GM12878 (cell line): ENCODE measurements around the gene FAM89B. TPM values are rescaled to one million over a fixed set of nuclear protein-coding genes. Genes with fewer than 3 reads are reported as not detected.
A peak's percentile ranks its signal among the peaks of the same experiment; 100 is the strongest.

ENCODE experiments used
- ATAC-seq: fragments of 200-7000 bp; cut with Tn5 transposase; 3 replicates; pipeline ENCODE4 v1.9.1; 2020; ENCODE audit warnings: mild to moderate bottlenecking, moderate library complexity
- BruUV-seq: library from RNA; stranded (reverse); fragments of 400-500 nt; replicated peaks from 2 replicates; lab custom pipeline; 2021; lab: Mats Ljungman, UMichigan
- CTCF ChIA-PET: fragments of 300-600 bp; sonication (Branson Sonifier 250); formaldehyde crosslinking; extraction: SDS; loops from one replicate; lab custom pipeline; 2021; ENCODE audit warnings: inconsistent platforms; lab: Yijun Ruan, JAX
- POLR2A ChIA-PET: fragments of 350-600 bp; formaldehyde crosslinking; extraction: SDS; loops from one replicate; lab custom pipeline; 2021; ENCODE audit warnings: inconsistent platforms; lab: Charles Lee
- RAD21 ChIA-PET: fragments of 300-600 bp; sonication (Branson Sonifier 250); formaldehyde crosslinking; loops from one replicate; lab custom pipeline; 2023; ENCODE audit warnings: antibody characterized with exemption; ENCODE audit not compliant: unreplicated experiment; lab: Charles Lee
- SMC1A ChIA-PET: fragments of 300-600 bp; sonication (Branson Sonifier 250); formaldehyde crosslinking; loops from one replicate; lab custom pipeline; 2023; ENCODE audit not compliant: unreplicated experiment, uncharacterized antibody; lab: Charles Lee
- DNase-seq: peaks from one replicate; pipeline ENCODE4 v3.0.0-alpha.2; 2011; ENCODE audit warnings: low read depth, low spot score
- FAIRE-seq: peaks from 3 replicates; lab custom pipeline; 2011; peaks lifted over from hg19 to GRCh38; lab: Jason Lieb, UNC
- H2AFZ ChIP-seq: 2 replicates; pipeline ENCODE4 v1.6.0; 2011; ENCODE audit warnings: low read depth, low read length, control low read depth; ENCODE audit not compliant: control insufficient read depth
- H3K27ac ChIP-seq: 2 replicates; pipeline ENCODE4 v1.5.1; 2011; ENCODE audit warnings: control low read depth; ENCODE audit not compliant: control insufficient read depth, insufficient read depth
- H3K27me3 ChIP-seq, 2 experiments: replicated peaks in 1 of 2; 2 replicates each; pipeline versions ENCODE4 v1.6.0 to v1.6.1; 2011; ENCODE audit warnings: low read length in 1 of 2; ENCODE audit not compliant: control insufficient read depth in 2 of 2, insufficient read depth in 2 of 2
- H3K36me3 ChIP-seq, 2 experiments: 2 replicates each; pipeline ENCODE4 v1.5.1; 2011; ENCODE audit warnings: low read length in 1 of 2; ENCODE audit not compliant: control insufficient read depth in 2 of 2, insufficient read depth in 2 of 2
- H3K4me1 ChIP-seq: 2 replicates; pipeline ENCODE4 v1.6.1; 2011; ENCODE audit warnings: mild to moderate bottlenecking, low read length, moderate library complexity, mixed read lengths; ENCODE audit not compliant: control insufficient read depth, insufficient read depth
- H3K4me2 ChIP-seq: 2 replicates; pipeline ENCODE4 v1.6.0; 2011; ENCODE audit warnings: control low read depth; ENCODE audit not compliant: control insufficient read depth, insufficient read depth
- H3K4me3 ChIP-seq: fragments of 200-600 bp; sonication (generic); 2 replicates; pipeline ENCODE4 v1.5.1; 2016
- H3K79me2 ChIP-seq: 2 replicates; pipeline ENCODE4 v1.6.0; 2011; ENCODE audit warnings: low read length; ENCODE audit not compliant: control insufficient read depth, insufficient read depth
- H3K9ac ChIP-seq: 2 replicates; pipeline ENCODE4 v1.8.0; 2011; ENCODE audit warnings: low read length, control low read depth, mixed read lengths; ENCODE audit not compliant: control insufficient read depth, insufficient read depth
- H3K9me3 ChIP-seq: replicated peaks from 3 replicates; pipeline ENCODE4 v1.5.1; 2011; ENCODE audit warnings: mild to moderate bottlenecking, low read length; ENCODE audit not compliant: control insufficient read depth, insufficient read depth
- H4K20me1 ChIP-seq: 2 replicates; pipeline ENCODE4 v1.6.0; 2011; ENCODE audit not compliant: control insufficient read depth, insufficient read depth
- ZBED1 ChIP-seq: IDR thresholded peaks from 2 replicates; pipeline ENCODE4 v1.6.1; 2016; ENCODE audit warnings: borderline replicate concordance
- WGBS: methylation state at CpG from one replicate; pipeline ENCODE4 v1.1.6; 2016; ENCODE audit warnings: low lambda C conversion rate; ENCODE audit not compliant: insufficient replicate concordance, insufficient coverage; ENCODE audit errors: missing lambda C conversion rate; 5-methylcytosine and 5-hydroxymethylcytosine counted together
- in situ Hi-C: fragments of 300-500 bp; cut with MboI; formaldehyde crosslinking; loops from 9 replicates; pipeline ENCODE4 v1.14.3; 2018; ENCODE audit warnings: mixed read lengths
- intact Hi-C: fragments of 100-400 bp; cut with micrococcal nuclease; formaldehyde crosslinking; loops from one replicate; pipeline ENCODE4 v1.14.2; 2022; ENCODE audit not compliant: unreplicated experiment
- polyA plus RNA-seq, 11 experiments: library from polyadenylated mRNA; depleted of rRNA in 4 of 11; unstranded in 6 of 11; stranded (reverse) in 5 of 11; fragments of >200 nt; fragmentation: Nextera tagmentation in 4 of 11; fragmentation: Illumina TruSeq in 1 of 11; extraction: Ambion mirVana in 4 of 11; extraction: Trizol in 1 of 11; gene quantifications; 1 replicate in 1 of 11; 2 replicates in 10 of 11; pipeline versions ENCODE4 v1.2.1 to v1.2.3, GENCODE V29; 2011 to 2016; ENCODE audit warnings: inconsistent platforms in 2 of 11, missing spikeins in 2 of 11, low read depth in 1 of 11
- total RNA-seq, 4 experiments: library from RNA; depleted of rRNA in 3 of 4; stranded (reverse); fragments of >200 nt in 3 of 4; fragmentation: Illumina TruSeq in 1 of 4; extraction: Trizol in 1 of 4; gene quantifications; 2 replicates each; pipeline versions ENCODE4 v1.2.1 to v1.2.3, GENCODE V29; 2013 to 2021
- TF ChIP-seq, protein P1 (sequence below): fragments of 450-650 bp; IDR thresholded peaks from 2 replicates; pipeline ENCODE4 v1.6.1; 2016; ENCODE audit warnings: mild to moderate bottlenecking
- TF ChIP-seq, protein P2 (sequence below): IDR thresholded peaks from 2 replicates; pipeline ENCODE4 v1.6.1; 2011; ENCODE audit warnings: mild to moderate bottlenecking, low read depth, low read length, moderate library complexity; ENCODE audit not compliant: insufficient replicate concordance

Gene FAM89B
- total and polyA plus RNA-seq, 10 of the 15 experiments (the other 5 are each of a cell fraction or from before 2014, with no cell fraction given), result 0.34 to 36.7 (median 9.8) TPM

- peak overlapping the region; percentile 93 for H3K4me2 ChIP-seq
- ATAC-seq, result no peak
- in situ Hi-C loops (no loop called here), intact Hi-C loops (loop anchor here (5.0 kb wide), 1 partner anchor 735 kb away; the partner anchor contains the start of gene EHD1)
- ChIA-PET CTCF (interaction anchor here (1.0 to 3.8 kb wide), 7 partner anchors 18 to 196 kb away, joined by 3 to 35 read pairs (median 10); no protein-coding TSS in a partner anchor), POLR2A (interaction anchor here (0.6 to 5.0 kb wide), 9 partner anchors 9 to 277 kb away, joined by 3 to 34 read pairs (median 4); partner anchors contain the start of genes EHBP1L1 and RELA), RAD21 (interaction anchor here (1.0 to 4.0 kb wide), 8 partner anchors 18 to 71 kb away, joined by 3 to 36 read pairs (median 5); partner anchors contain the start of genes FAM89B, RELA, SIPA1 and ZNRD2), SMC1A (interaction anchor here (0.9 kb wide), 2 partner anchors 24 to 93 kb away, joined by 3 read pairs; no protein-coding TSS in a partner anchor)
- peak overlapping the region; percentile 99 for H3K4me3 ChIP-seq
- no peak for DNase-seq
- H4K20me1 ChIP-seq, result no peaks in the 10 kb centered on the region; the same call in 1 of the 2 replicates
- no peak overlapping the region for H2AFZ ChIP-seq
- 77% methylated on average over 12 of the region's 12 CpGs for WGBS
- H3K9ac ChIP-seq, result peak overlapping the region; percentile 85
- peaks cover 10 to 18% of the 10 kb centered on the region in 2 experiments; a peak in 3 of 4 replicates for H3K36me3 ChIP-seq
- BruUV-seq, result no TSS peak
- H3K9me3 ChIP-seq, result no peaks in the 10 kb centered on the region
- H3K79me2 ChIP-seq, result peaks cover 60% of the 10 kb centered on the region
- H3K27me3 ChIP-seq, result no peaks in the 10 kb centered on the region
- H3K4me1 ChIP-seq, result peaks cover 23% of the 10 kb centered on the region
- FAIRE-seq, result no peak
- TF ChIP-seq ZBED1, result no peak
- TF ChIP-seq, protein P1, sequence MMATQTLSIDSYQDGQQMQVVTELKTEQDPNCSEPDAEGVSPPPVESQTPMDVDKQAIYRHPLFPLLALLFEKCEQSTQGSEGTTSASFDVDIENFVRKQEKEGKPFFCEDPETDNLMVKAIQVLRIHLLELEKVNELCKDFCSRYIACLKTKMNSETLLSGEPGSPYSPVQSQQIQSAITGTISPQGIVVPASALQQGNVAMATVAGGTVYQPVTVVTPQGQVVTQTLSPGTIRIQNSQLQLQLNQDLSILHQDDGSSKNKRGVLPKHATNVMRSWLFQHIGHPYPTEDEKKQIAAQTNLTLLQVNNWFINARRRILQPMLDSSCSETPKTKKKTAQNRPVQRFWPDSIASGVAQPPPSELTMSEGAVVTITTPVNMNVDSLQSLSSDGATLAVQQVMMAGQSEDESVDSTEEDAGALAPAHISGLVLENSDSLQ, result peak; percentile 74
- TF ChIP-seq, protein P2, sequence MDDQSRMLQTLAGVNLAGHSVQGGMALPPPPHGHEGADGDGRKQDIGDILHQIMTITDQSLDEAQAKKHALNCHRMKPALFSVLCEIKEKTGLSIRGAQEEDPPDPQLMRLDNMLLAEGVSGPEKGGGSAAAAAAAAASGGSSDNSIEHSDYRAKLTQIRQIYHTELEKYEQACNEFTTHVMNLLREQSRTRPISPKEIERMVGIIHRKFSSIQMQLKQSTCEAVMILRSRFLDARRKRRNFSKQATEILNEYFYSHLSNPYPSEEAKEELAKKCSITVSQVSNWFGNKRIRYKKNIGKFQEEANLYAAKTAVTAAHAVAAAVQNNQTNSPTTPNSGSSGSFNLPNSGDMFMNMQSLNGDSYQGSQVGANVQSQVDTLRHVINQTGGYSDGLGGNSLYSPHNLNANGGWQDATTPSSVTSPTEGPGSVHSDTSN, result peak; percentile 44
- peak overlapping the region; percentile 37 for H3K27ac ChIP-seq
Measured at GRCh38 chr11:65611758-65612603, 39.6 kb downstream of the FAM89B start.
